MM.1S (cell line): Measurements from ENCODE around the gene ADNP.

Experiments
- CTCF ChIP-seq: fragments of 300-600 bp; sonication (generic); IDR thresholded peaks from 2 replicates; pipeline ENCODE4 v1.5.1; 2016; ENCODE audit warnings: antibody characterized with exemption, low read length, mixed read lengths
- EZH2 ChIP-seq: fragments of 300-600 bp; sonication (generic); optimal IDR thresholded peaks from 2 replicates; pipeline ENCODE3; 2017; ENCODE audit warnings: low read depth, mild to moderate bottlenecking, antibody characterized with exemption, low read length, mixed read lengths
- EZH2phosphoT487 ChIP-seq: fragments of 300-600 bp; sonication (generic); IDR thresholded peaks from 2 replicates; pipeline ENCODE4 v1.6.1; 2018; ENCODE audit warnings: antibody characterized with exemption, low read length

- TF ChIP-seq CTCF (no peak), EZH2 (no peak), EZH2phosphoT487 (no peak)
These were observed 73.9 kb downstream of the ADNP start for GRCh38 chr20:50857348-50857747.
